Vagina (tissue), 2 donors: ENCODE results near the gene CCDC197.

Experiments
- POLR2A ChIP-seq, 2 donors: fragments of 450-650 bp; IDR thresholded peaks; one replicate each; pipeline ENCODE4 v1.6.1; 2017; ENCODE audit warnings: antibody characterized with exemption in 2 of 2, mild to moderate bottlenecking in 2 of 2, moderate library complexity in 2 of 2
- TF ChIP-seq, protein P1 (sequence below), 3 experiments: fragments of 450-650 bp in 2 of 3; fragments of 200-600 bp in 1 of 3; sonication (generic) in 1 of 3; IDR thresholded peaks; one replicate each; pipeline ENCODE4 v1.5.1; 2017 to 2019; ENCODE audit warnings: antibody characterized with exemption in 3 of 3, mild to moderate bottlenecking in 2 of 3, moderate library complexity in 2 of 3

DNA sequence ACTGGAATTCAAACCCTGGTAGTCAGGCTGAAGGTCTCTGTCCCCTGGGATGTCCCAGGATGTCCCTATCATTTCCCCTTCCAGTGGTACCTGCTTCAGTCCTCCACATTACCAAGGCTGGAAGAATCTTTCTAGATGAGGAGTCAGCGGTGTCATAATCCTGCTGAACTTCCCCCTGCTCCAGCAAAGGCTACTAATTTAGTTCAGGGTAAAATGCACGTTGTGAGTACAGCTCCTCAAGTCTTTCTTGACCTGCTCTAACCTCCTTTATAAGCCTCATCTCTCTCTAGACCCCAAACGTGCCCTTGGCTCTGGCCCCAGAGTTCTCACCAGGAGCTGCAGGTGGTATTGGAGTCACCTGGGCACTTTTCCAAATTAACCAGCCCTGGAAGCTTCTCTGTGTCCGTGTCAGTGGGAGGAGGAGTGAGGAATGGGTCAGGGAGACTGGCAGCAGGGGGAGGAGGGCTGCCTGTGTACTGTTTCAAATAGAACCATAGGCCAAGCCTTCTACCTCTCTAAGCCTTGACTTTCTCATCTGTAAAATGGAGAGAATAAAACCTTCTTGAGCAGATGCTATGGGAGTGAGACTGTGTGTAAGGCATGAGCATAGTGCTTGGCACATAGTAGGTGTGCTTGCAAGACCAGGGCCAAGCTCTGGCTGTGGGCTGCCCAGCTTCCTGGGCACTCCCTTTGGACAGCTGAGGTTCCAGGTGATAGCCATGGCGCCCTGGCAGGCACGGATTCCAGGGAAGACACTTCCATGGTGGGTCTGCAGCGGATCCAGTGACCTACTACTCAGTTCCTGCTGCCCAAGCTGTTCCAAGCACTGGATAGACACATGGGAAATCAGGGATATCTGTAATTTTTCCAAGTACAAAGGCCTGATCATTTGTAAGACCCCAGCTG, 45.2 kb upstream of the CCDC197 start:
- TF ChIP-seq, protein P1, sequence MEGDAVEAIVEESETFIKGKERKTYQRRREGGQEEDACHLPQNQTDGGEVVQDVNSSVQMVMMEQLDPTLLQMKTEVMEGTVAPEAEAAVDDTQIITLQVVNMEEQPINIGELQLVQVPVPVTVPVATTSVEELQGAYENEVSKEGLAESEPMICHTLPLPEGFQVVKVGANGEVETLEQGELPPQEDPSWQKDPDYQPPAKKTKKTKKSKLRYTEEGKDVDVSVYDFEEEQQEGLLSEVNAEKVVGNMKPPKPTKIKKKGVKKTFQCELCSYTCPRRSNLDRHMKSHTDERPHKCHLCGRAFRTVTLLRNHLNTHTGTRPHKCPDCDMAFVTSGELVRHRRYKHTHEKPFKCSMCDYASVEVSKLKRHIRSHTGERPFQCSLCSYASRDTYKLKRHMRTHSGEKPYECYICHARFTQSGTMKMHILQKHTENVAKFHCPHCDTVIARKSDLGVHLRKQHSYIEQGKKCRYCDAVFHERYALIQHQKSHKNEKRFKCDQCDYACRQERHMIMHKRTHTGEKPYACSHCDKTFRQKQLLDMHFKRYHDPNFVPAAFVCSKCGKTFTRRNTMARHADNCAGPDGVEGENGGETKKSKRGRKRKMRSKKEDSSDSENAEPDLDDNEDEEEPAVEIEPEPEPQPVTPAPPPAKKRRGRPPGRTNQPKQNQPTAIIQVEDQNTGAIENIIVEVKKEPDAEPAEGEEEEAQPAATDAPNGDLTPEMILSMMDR (IDR thresholded peaks at IDR 0.05), result no peak
- TF ChIP-seq POLR2A (IDR thresholded peaks at IDR 0.05), result no peak
